SK-N-SH (cell line): ENCODE results near the gene CLN6.
"Not testable (repeated sequence)": the region's sequence is repeated elsewhere in the genome, so short reads cannot be mapped to it uniquely, and the experiment has no call there.

Source experiments
- EZH2phosphoT487 ChIP-seq: fragments of 200-600 bp; sonication (generic); IDR thresholded peaks from 2 replicates; pipeline ENCODE4 v1.6.1; 2017; ENCODE audit warnings: low read depth, mixed run types, mild to moderate bottlenecking, antibody characterized with exemption, moderate library complexity, borderline replicate concordance
- GATA2 ChIP-seq: sonication (generic); formaldehyde crosslinking; IDR thresholded peaks from 2 replicates; pipeline ENCODE4 v1.5.0; 2020; ENCODE audit warnings: mild to moderate bottlenecking, missing genetic modification reagents
- MXI1 ChIP-seq: IDR thresholded peaks from 2 replicates; pipeline ENCODE4 v1.6.1; 2012; ENCODE audit warnings: mild to moderate bottlenecking, low read depth, low read length, improper control_type of control experiment
- POLR2AphosphoS5 ChIP-seq: IDR thresholded peaks from 2 replicates; pipeline ENCODE4 v1.6.1; 2012; ENCODE audit warnings: low read depth, low read length
- TF ChIP-seq, protein P1 (sequence below): IDR thresholded peaks from 2 replicates; pipeline ENCODE4 v1.6.1; 2012; ENCODE audit warnings: mild to moderate bottlenecking, low read depth, low read length, moderate library complexity

GRCh38 chr15:68221530-68222431 is 7.7 kb downstream of the CLN6 start:
- not testable (repeated sequence) for TF ChIP-seq POLR2AphosphoS5; MXI1; EZH2phosphoT487; GATA2 (CRISPR knock-in tag)
- TF ChIP-seq, protein P1, sequence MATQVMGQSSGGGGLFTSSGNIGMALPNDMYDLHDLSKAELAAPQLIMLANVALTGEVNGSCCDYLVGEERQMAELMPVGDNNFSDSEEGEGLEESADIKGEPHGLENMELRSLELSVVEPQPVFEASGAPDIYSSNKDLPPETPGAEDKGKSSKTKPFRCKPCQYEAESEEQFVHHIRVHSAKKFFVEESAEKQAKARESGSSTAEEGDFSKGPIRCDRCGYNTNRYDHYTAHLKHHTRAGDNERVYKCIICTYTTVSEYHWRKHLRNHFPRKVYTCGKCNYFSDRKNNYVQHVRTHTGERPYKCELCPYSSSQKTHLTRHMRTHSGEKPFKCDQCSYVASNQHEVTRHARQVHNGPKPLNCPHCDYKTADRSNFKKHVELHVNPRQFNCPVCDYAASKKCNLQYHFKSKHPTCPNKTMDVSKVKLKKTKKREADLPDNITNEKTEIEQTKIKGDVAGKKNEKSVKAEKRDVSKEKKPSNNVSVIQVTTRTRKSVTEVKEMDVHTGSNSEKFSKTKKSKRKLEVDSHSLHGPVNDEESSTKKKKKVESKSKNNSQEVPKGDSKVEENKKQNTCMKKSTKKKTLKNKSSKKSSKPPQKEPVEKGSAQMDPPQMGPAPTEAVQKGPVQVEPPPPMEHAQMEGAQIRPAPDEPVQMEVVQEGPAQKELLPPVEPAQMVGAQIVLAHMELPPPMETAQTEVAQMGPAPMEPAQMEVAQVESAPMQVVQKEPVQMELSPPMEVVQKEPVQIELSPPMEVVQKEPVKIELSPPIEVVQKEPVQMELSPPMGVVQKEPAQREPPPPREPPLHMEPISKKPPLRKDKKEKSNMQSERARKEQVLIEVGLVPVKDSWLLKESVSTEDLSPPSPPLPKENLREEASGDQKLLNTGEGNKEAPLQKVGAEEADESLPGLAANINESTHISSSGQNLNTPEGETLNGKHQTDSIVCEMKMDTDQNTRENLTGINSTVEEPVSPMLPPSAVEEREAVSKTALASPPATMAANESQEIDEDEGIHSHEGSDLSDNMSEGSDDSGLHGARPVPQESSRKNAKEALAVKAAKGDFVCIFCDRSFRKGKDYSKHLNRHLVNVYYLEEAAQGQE = not testable (repeated sequence)
